HEK293 (cell line): ENCODE measurements around the gene B3GNT9.

Source experiments
- CTCF ChIA-PET: fragments of 350-600 bp; formaldehyde crosslinking; extraction: SDS; loops from one replicate; lab custom pipeline; 2021; ENCODE audit warnings: antibody characterized with exemption; lab: Yijun Ruan, JAX
- POLR2A ChIA-PET: fragments of 300-600 bp; formaldehyde crosslinking; extraction: SDS; loops from one replicate; lab custom pipeline; 2020; ENCODE audit warnings: antibody characterized with exemption, inconsistent platforms; lab: Yijun Ruan, JAX
- H3K27ac ChIP-seq: fragments of 200-500 bp; sonication (Bioruptor generic); 2 replicates; pipeline ENCODE4 v1.5.1; 2014; ENCODE audit warnings: low read depth, low read length, control low read depth, inconsistent platforms; ENCODE audit errors: extremely low read depth
- H3K36me3 ChIP-seq, 2 experiments: fragments of 200-500 bp in 1 of 2; sonication (Bioruptor generic) in 1 of 2; 1 replicate in 1 of 2; 2 replicates in 1 of 2; pipeline ENCODE4 v1.5.1; 2014 to 2017; ENCODE audit warnings: inconsistent platforms in 2 of 2, low read length in 2 of 2; ENCODE audit not compliant: control insufficient read depth in 2 of 2, insufficient read depth in 1 of 2
- H3K4me1 ChIP-seq: fragments of 200-500 bp; sonication (Bioruptor generic); 2 replicates; pipeline ENCODE4 v1.5.1; 2014; ENCODE audit warnings: mild to moderate bottlenecking, low read length, inconsistent platforms; ENCODE audit not compliant: control insufficient read depth, insufficient read depth
- H3K4me3 ChIP-seq: 2 replicates; pipeline ENCODE4 v1.5.1; 2011; ENCODE audit warnings: low read depth, mild to moderate bottlenecking, control low read depth, low read length, moderate library complexity
- H3K9me3 ChIP-seq: fragments of 200-500 bp; sonication (Bioruptor generic); 2 replicates; pipeline ENCODE4 v1.5.1; 2014; ENCODE audit warnings: low read depth, low read length, inconsistent platforms; ENCODE audit not compliant: control insufficient read depth, insufficient read depth
- BCL11A ChIP-seq: fragments of 450-650 bp; formaldehyde crosslinking; IDR thresholded peaks from 2 replicates; pipeline ENCODE4 v1.5.1; 2016; ENCODE audit warnings: low read depth, missing biosample characterization, missing genetic modification characterization
- GLIS2 ChIP-seq: fragments of 450-650 bp; formaldehyde crosslinking; IDR thresholded peaks from 2 replicates; pipeline ENCODE4 v1.5.1; 2016; ENCODE audit warnings: missing biosample characterization, missing genetic modification characterization
- HOXC10 ChIP-seq: sonication (generic); formaldehyde crosslinking; IDR thresholded peaks from 2 replicates; pipeline ENCODE4 v1.8.1; 2023; ENCODE audit warnings: mild to moderate bottlenecking, missing genetic modification reagents
- KLF16 ChIP-seq: fragments of 450-650 bp; formaldehyde crosslinking; IDR thresholded peaks from 2 replicates; pipeline ENCODE4 v1.5.1; 2017; ENCODE audit warnings: missing biosample characterization, missing genetic modification characterization
- REPIN1 ChIP-seq: fragments of 450-650 bp; formaldehyde crosslinking; IDR thresholded peaks from 2 replicates; pipeline ENCODE4 v1.5.1; 2017; ENCODE audit warnings: missing biosample characterization, missing genetic modification characterization, low read depth
- ZBTB17 ChIP-seq: fragments of 450-650 bp; formaldehyde crosslinking; IDR thresholded peaks from 2 replicates; pipeline ENCODE4 v1.5.1; 2016; ENCODE audit warnings: missing biosample characterization, missing genetic modification characterization
- ZBTB48 ChIP-seq: fragments of 450-650 bp; formaldehyde crosslinking; IDR thresholded peaks from 2 replicates; pipeline ENCODE4 v1.5.1; 2016; ENCODE audit warnings: missing biosample characterization, missing genetic modification characterization
- ZEB2 ChIP-seq: fragments of 450-650 bp; formaldehyde crosslinking; IDR thresholded peaks from 2 replicates; pipeline ENCODE4 v1.5.1; 2016; ENCODE audit warnings: missing biosample characterization, missing genetic modification characterization
- ZFP37 ChIP-seq: fragments of 450-650 bp; formaldehyde crosslinking; IDR thresholded peaks from 2 replicates; pipeline ENCODE4 v1.5.1; 2016; ENCODE audit warnings: missing biosample characterization, missing genetic modification characterization
- ZNF302 ChIP-seq: fragments of 450-650 bp; formaldehyde crosslinking; IDR thresholded peaks from 2 replicates; pipeline ENCODE4 v1.5.1; 2016; ENCODE audit warnings: missing biosample characterization, missing genetic modification characterization, low read depth
- ZNF341 ChIP-seq: fragments of 450-650 bp; formaldehyde crosslinking; IDR thresholded peaks from 2 replicates; pipeline ENCODE4; 2016; ENCODE audit warnings: low read depth, missing biosample characterization, missing genetic modification characterization
- ZNF514 ChIP-seq: fragments of 450-650 bp; formaldehyde crosslinking; IDR thresholded peaks from 2 replicates; pipeline ENCODE4 v1.5.1; 2016; ENCODE audit warnings: missing biosample characterization, missing genetic modification characterization
- ZNF654 ChIP-seq: fragments of 450-650 bp; formaldehyde crosslinking; IDR thresholded peaks from 2 replicates; pipeline ENCODE4 v1.5.1; 2016; ENCODE audit warnings: low read depth, missing biosample characterization, missing genetic modification characterization
- ZNF777 ChIP-seq: fragments of 450-650 bp; formaldehyde crosslinking; IDR thresholded peaks from 2 replicates; pipeline ENCODE4 v1.5.1; 2017; ENCODE audit warnings: missing biosample characterization, missing genetic modification characterization, borderline replicate concordance
- ZXDB ChIP-seq: fragments of 450-650 bp; formaldehyde crosslinking; IDR thresholded peaks from 2 replicates; pipeline ENCODE4 v1.5.1; 2016; ENCODE audit warnings: missing biosample characterization, missing genetic modification characterization
- TF ChIP-seq, protein P1 (sequence below): fragments of 450-650 bp; formaldehyde crosslinking; IDR thresholded peaks from 2 replicates; pipeline ENCODE4 v1.5.1; 2016; ENCODE audit warnings: missing biosample characterization, missing genetic modification characterization
- TF ChIP-seq, protein P2 (sequence below): fragments of 450-650 bp; formaldehyde crosslinking; IDR thresholded peaks from 2 replicates; pipeline ENCODE4 v1.5.1; 2016; ENCODE audit warnings: missing biosample characterization, missing genetic modification characterization
- TF ChIP-seq, protein P3 (sequence below): fragments of 450-650 bp; formaldehyde crosslinking; optimal IDR thresholded peaks from 2 replicates; pipeline ENCODE3; 2016; ENCODE audit warnings: missing biosample characterization, mild to moderate bottlenecking, missing genetic modification characterization
- TF ChIP-seq, protein P4 (sequence below): fragments of 450-650 bp; formaldehyde crosslinking; IDR thresholded peaks from 2 replicates; pipeline ENCODE4 v1.5.1; 2017; ENCODE audit warnings: missing biosample characterization, missing genetic modification characterization
- TF ChIP-seq, protein P5 (sequence below): fragments of 450-650 bp; formaldehyde crosslinking; IDR thresholded peaks from 2 replicates; pipeline ENCODE4 v1.5.1; 2017; ENCODE audit warnings: missing biosample characterization, missing genetic modification characterization
- TF ChIP-seq, protein P6 (sequence below): fragments of 450-650 bp; formaldehyde crosslinking; IDR thresholded peaks from 2 replicates; pipeline ENCODE4 v1.5.1; 2016; ENCODE audit warnings: missing biosample characterization, missing genetic modification characterization, borderline replicate concordance

B3GNT9 gene

GRCh38 chr16:67184995-67185650 is 34.3 kb upstream of the B3GNT9 start (continued):
- TF ChIP-seq, protein P1, sequence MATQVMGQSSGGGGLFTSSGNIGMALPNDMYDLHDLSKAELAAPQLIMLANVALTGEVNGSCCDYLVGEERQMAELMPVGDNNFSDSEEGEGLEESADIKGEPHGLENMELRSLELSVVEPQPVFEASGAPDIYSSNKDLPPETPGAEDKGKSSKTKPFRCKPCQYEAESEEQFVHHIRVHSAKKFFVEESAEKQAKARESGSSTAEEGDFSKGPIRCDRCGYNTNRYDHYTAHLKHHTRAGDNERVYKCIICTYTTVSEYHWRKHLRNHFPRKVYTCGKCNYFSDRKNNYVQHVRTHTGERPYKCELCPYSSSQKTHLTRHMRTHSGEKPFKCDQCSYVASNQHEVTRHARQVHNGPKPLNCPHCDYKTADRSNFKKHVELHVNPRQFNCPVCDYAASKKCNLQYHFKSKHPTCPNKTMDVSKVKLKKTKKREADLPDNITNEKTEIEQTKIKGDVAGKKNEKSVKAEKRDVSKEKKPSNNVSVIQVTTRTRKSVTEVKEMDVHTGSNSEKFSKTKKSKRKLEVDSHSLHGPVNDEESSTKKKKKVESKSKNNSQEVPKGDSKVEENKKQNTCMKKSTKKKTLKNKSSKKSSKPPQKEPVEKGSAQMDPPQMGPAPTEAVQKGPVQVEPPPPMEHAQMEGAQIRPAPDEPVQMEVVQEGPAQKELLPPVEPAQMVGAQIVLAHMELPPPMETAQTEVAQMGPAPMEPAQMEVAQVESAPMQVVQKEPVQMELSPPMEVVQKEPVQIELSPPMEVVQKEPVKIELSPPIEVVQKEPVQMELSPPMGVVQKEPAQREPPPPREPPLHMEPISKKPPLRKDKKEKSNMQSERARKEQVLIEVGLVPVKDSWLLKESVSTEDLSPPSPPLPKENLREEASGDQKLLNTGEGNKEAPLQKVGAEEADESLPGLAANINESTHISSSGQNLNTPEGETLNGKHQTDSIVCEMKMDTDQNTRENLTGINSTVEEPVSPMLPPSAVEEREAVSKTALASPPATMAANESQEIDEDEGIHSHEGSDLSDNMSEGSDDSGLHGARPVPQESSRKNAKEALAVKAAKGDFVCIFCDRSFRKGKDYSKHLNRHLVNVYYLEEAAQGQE = peak; percentile 98
- TF ChIP-seq ZBTB48 (tag by site-specific recombination) (0 out of 2 replicates have a peak, but pooled peaks have one; percentile 14), ZNF341 (tag by site-specific recombination) (peak; percentile 78), GLIS2 (tag by site-specific recombination) (peak; percentile 51), ZNF654 (peak; percentile 51), BCL11A (tag by site-specific recombination) (0 out of 2 replicates have a peak, but pooled peaks have one; percentile 19), KLF16 (tag by site-specific recombination) (0 out of 2 replicates have a peak, but pooled peaks have one; percentile 44), HOXC10 (no peak), ZXDB (tag by site-specific recombination) (0 out of 2 replicates have a peak, but pooled peaks have one; percentile 42), ZBTB17 (tag by site-specific recombination) (peak; percentile 71)
- TF ChIP-seq, protein P2, sequence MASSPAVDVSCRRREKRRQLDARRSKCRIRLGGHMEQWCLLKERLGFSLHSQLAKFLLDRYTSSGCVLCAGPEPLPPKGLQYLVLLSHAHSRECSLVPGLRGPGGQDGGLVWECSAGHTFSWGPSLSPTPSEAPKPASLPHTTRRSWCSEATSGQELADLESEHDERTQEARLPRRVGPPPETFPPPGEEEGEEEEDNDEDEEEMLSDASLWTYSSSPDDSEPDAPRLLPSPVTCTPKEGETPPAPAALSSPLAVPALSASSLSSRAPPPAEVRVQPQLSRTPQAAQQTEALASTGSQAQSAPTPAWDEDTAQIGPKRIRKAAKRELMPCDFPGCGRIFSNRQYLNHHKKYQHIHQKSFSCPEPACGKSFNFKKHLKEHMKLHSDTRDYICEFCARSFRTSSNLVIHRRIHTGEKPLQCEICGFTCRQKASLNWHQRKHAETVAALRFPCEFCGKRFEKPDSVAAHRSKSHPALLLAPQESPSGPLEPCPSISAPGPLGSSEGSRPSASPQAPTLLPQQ (tag by site-specific recombination) = peak; percentile 37; the same call in 1 of the 2 replicates
- TF ChIP-seq, protein P3, sequence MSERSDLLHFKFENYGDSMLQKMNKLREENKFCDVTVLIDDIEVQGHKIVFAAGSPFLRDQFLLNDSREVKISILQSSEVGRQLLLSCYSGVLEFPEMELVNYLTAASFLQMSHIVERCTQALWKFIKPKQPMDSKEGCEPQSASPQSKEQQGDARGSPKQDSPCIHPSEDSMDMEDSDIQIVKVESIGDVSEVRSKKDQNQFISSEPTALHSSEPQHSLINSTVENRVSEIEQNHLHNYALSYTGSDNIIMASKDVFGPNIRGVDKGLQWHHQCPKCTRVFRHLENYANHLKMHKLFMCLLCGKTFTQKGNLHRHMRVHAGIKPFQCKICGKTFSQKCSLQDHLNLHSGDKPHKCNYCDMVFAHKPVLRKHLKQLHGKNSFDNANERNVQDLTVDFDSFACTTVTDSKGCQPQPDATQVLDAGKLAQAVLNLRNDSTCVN (tag by site-specific recombination) = peak; percentile 14
- TF ChIP-seq, protein P4, sequence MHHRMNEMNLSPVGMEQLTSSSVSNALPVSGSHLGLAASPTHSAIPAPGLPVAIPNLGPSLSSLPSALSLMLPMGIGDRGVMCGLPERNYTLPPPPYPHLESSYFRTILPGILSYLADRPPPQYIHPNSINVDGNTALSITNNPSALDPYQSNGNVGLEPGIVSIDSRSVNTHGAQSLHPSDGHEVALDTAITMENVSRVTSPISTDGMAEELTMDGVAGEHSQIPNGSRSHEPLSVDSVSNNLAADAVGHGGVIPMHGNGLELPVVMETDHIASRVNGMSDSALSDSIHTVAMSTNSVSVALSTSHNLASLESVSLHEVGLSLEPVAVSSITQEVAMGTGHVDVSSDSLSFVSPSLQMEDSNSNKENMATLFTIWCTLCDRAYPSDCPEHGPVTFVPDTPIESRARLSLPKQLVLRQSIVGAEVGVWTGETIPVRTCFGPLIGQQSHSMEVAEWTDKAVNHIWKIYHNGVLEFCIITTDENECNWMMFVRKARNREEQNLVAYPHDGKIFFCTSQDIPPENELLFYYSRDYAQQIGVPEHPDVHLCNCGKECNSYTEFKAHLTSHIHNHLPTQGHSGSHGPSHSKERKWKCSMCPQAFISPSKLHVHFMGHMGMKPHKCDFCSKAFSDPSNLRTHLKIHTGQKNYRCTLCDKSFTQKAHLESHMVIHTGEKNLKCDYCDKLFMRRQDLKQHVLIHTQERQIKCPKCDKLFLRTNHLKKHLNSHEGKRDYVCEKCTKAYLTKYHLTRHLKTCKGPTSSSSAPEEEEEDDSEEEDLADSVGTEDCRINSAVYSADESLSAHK (tag by site-specific recombination) = no peak

DNA sequence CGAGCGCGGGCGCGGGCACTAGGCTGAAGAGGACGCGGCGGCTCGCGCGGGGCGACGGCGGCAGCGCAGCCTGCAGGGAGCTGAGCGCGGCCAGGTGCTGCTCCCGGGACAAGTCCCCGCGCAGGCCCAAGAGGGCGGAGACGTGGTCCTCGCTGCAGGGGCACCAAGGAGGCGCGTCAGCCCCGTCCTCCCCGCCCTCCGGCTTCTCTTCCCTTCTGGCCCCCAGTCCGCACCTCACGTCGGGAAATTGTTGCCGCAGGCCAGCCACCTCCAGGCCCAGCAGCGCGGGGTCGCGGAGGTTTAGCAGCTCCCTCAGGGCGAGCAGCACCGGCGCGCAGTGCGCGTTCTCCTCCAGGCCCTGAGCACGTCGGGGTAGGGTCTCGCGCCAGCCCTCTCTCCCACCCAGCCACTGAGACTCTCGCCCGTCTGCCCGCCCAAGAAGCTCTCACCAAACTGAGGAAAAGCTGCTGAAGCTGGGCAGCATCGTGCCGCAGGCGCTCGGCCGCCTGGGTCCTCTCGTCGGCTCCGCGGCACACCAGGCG is 33.7 kb upstream of the B3GNT9 start:
- no peaks in the 10 kb centered on the region for H3K9me3 ChIP-seq
- CTCF ChIA-PET = interaction anchor here (0.6 to 2.6 kb wide), 27 partner anchors 8 to 1190 kb away, joined by 3 to 30 read pairs (median 4); partner anchors contain the start of gene CES3
- H3K4me3 ChIP-seq = peak overlapping the region; percentile 84
- peaks cover 9% of the 10 kb centered on the region for H3K4me1 ChIP-seq
- POLR2A ChIA-PET = interaction anchor here (0.9 to 1.0 kb wide), 3 partner anchors 34 to 74 kb away, joined by 3 read pairs; partner anchors contain the start of genes B3GNT9 and FHOD1
- no peak for TF ChIP-seq ZNF302
- no peak for TF ChIP-seq REPIN1
- no peak for TF ChIP-seq HOXC10
- TF ChIP-seq, protein P5, sequence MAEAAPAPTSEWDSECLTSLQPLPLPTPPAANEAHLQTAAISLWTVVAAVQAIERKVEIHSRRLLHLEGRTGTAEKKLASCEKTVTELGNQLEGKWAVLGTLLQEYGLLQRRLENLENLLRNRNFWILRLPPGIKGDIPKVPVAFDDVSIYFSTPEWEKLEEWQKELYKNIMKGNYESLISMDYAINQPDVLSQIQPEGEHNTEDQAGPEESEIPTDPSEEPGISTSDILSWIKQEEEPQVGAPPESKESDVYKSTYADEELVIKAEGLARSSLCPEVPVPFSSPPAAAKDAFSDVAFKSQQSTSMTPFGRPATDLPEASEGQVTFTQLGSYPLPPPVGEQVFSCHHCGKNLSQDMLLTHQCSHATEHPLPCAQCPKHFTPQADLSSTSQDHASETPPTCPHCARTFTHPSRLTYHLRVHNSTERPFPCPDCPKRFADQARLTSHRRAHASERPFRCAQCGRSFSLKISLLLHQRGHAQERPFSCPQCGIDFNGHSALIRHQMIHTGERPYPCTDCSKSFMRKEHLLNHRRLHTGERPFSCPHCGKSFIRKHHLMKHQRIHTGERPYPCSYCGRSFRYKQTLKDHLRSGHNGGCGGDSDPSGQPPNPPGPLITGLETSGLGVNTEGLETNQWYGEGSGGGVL (tag by site-specific recombination) = 0 out of 2 replicates have a peak, but pooled peaks have one; percentile 6
- TF ChIP-seq, protein P6, sequence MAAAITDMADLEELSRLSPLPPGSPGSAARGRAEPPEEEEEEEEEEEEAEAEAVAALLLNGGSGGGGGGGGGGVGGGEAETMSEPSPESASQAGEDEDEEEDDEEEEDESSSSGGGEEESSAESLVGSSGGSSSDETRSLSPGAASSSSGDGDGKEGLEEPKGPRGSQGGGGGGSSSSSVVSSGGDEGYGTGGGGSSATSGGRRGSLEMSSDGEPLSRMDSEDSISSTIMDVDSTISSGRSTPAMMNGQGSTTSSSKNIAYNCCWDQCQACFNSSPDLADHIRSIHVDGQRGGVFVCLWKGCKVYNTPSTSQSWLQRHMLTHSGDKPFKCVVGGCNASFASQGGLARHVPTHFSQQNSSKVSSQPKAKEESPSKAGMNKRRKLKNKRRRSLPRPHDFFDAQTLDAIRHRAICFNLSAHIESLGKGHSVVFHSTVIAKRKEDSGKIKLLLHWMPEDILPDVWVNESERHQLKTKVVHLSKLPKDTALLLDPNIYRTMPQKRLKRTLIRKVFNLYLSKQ = no peak
- TF ChIP-seq ZFP37 (tag by site-specific recombination) = no peak
- no peak for TF ChIP-seq ZNF514 (tag by site-specific recombination)
- no peak for TF ChIP-seq ZEB2 (tag by site-specific recombination)
- TF ChIP-seq ZNF777 (tag by site-specific recombination) = peak; percentile 48
- peak overlapping the region; percentile 88; the same call in 1 of the 2 replicates for H3K27ac ChIP-seq
- peaks cover 0 to 19% of the 10 kb centered on the region in 2 experiments; a peak in 1 of 3 replicates for H3K36me3 ChIP-seq
